M059J (cell line): ENCODE results near the gene DLX3. TPM values are rescaled to one million over a fixed set of nuclear protein-coding genes. Genes with fewer than 3 reads are reported as not detected.

Experiments used
- DNase-seq: peaks from one replicate; pipeline ENCODE4 v3.0.0-alpha.2; 2012; ENCODE audit warnings: low read depth
- total RNA-seq: library from RNA; depleted of rRNA; stranded (reverse); fragments of >200 nt; shearing (Covaris generic); gene quantifications from 2 replicates; pipeline ENCODE4 v1.2.3, GENCODE V29; 2014

The DLX3 gene
- total RNA-seq, 1 experiment from 2014 or later, result 0.96 TPM

- DNase-seq, result no peak
Measured at GRCh38 chr17:49972486-49973270, 22.3 kb downstream of the DLX3 start.

GRCh38 chr17:49971848-49972485 lies 23.1 kb downstream of the DLX3 start:
- peak; percentile 66 for DNase-seq

DNA sequence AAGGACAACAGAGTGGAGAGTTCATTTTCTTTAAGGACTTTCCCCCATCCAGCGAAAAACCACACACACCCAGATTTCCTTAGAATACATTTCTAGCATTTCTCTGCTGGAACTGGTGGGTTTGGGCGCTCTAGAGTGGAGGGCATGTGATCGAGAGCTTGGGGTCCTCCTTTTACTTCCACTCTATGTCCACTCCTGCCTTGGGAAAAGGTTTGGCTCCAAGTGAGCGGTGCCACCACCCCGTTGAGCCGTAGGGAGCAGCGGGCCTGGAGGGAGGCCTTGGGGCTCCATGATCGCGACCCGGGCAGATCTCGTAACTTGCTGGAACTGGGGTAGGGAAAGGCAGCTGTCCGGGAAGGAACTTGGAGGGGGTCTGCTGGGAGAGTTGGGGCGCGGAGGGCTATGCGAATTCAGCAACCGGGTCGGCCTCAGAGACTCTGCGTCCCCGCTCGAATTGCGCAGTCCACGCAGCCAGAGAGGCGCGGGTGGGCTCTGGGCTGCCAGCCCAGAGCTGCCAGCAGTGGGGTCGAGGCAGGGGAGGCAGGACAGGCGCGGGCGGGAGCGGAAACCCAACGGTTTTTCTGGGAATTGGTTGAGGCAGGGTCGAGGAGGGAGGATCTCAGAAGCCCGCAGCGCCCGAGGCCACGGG lies 23.7 kb downstream of the DLX3 start:
- DNase-seq, result no peak

DNA sequence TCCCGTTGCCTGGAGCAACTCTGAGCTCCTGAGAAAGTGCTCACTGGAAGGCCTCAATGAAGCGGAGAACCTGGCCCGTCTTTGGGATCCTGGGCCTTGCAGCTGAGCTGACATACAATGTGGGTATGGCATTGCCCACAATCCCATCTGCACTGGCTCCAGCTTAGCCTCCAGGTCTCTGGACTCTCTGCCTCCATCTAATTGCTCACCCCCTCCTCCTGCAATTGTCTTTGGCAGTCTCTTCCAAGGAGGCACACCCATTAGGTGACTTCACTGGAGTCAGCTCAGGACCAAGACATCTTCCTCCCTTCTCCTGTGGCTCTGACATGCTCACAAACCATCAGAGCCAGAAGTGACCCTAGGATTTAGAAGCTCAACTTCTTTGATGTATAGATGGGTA lies 24.5 kb downstream of the DLX3 start:
- no peak for DNase-seq

GRCh38 chr17:49969795-49970389 lies 25.1 kb downstream of the DLX3 start:
- no peak for DNase-seq

- DNase-seq, result peak; percentile 80
Measured at GRCh38 chr17:49969134-49969759, 25.8 kb downstream of the DLX3 start, which contains the start of gene DLX4. TSS of gene DLX4 (plus strand) at chr17:49969190. CDS start at chr17:49969469, 279 bp downstream.

DNA sequence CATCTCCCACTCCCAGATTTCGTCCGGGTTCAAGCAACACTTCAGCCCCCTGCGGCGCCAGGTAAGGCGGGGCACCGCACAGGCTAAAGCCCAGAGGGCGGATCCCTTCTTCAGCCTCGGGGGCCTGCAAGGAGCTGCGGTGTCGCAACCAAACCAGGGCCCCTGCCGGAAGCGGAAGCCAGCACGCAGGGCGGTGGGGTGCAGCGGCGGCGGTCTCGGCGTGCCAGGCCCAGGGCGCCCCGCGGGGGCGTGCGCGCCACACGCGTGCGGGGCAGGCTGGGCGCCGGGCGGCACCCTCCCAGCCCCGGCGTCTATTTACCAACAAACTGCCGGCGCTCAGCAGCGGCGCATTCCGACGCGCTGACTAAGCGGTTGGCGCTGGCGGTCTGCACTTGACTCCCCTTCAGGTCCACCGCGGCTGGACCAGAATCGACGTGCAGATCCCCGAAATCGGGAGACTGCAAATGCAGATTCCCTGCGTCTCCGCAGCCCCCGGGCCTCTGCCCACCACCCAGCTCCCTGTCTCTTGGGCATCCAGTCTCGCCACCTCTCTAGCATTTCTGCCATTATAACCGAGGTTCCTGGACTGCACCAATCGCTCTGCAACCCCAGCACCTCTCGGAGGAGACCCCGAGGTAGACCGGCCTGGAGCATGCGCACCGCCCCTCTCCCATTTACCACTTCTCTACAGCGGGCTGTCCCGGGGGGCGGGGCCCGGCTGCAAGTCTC lies 26.5 kb downstream of the DLX3 start:
- peak; percentile 84 for DNase-seq

GRCh38 chr17:49967621-49968404 lies 27.2 kb downstream of the DLX3 start:
- no peak for DNase-seq

GRCh38 chr17:49967205-49967604 lies 27.8 kb downstream of the DLX3 start:
- no peak for DNase-seq

GRCh38 chr17:49966767-49967166 lies 28.3 kb downstream of the DLX3 start:
- no peak for DNase-seq

GRCh38 chr17:49965524-49965909 lies 29.5 kb downstream of the DLX3 start:
- DNase-seq, result no peak

- DNase-seq, result no peak
Measured at GRCh38 chr17:49964769-49965523, 30.1 kb downstream of the DLX3 start.

- no peak for DNase-seq
Measured at GRCh38 chr17:49964303-49964768, 30.7 kb downstream of the DLX3 start.

DNA sequence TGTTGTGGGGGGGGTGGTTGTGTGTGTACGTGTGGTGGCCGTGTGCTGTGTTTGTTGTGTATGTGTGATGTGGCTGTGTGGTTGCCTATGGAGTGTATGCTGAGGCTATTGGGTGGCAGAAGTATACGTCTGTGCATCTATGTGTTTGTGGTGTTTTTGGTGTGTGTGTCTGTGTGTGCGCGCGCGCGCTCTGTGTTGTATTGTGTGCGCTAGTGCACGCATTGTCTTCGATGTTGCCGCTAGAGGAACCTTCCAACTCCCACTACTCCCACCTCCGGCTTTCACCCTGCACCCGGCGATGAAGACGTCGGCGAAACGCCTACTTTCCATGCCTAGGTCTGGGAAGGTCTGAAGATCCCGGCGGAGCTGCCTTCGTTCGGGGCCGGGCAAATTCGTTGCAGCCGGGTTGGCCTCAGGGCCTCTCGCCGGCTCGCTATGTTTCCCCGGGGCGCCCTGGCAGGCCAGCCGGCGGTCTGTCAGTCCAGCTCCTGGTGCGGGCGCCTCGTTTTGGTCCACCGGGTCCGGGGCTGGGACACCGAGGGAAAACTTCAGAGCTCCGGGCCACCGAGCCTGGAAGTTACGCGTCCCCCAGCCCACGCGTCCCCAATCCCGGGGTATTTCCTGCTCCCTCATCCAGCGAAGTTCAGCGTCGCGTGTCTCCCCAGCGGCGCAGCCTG lies 31.3 kb downstream of the DLX3 start:
- DNase-seq, result peak; percentile 18

DNA sequence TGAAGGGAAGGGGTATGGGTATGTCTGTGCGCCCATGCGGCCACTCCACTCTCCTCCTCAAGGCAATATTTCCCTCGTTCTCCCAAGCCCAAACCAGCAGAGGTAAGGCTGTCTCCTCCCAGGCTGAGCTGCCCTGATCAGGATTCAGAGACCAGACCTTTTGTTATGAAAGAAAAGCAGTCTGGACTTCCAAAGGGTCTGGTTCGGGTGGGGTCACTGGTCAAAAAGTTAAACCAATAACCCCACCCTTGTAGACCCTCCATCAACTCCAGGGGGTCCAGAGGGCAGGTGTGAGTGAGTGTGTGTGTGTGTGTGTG lies 31.8 kb downstream of the DLX3 start:
- no peak for DNase-seq

DNA sequence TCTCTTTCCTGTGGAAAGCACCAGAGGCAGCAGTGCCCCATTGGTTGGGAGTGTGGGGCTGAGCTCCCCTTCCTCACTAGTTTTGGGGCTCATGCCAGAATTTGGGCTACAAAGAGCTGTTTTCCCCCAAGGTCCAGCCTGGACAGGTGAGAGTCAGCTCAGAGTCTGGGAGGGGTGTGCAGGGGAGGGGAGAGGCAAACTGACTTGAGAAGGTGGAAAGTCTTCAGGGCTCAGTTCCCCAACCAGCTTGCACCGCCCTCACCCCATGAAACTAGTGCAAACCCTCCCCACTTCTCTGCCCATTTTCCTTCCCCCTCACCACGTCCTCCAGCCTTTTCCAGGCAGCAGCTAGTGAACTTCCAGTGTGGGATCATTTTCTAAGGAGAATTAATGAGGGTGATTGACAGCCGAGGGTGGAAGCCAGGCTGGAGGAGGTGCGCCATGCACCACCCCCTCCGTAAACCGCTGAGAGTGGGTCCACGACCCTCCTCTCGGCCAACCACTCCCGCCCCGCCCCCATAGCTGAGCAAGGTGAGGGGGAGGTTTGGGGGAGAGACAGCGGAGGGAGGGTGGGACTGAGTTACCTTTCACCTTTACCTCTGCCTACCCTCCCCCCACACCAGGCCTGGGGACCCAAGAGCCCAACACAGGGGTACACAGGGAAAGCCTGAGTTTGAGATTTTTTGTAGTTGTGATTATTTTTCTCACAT lies 32.3 kb downstream of the DLX3 start:
- no peak for DNase-seq

- peak; percentile 83 for DNase-seq
Measured at GRCh38 chr17:49959183-49959935, 35.7 kb downstream of the DLX3 start.

- DNase-seq, result peak; percentile 62
Measured at GRCh38 chr17:49958723-49959122, 36.3 kb downstream of the DLX3 start.
